Measurements from ENCODE around the gene CCDC188. TPM values are rescaled to one million over a fixed set of nuclear protein-coding genes. Genes with fewer than 3 reads are reported as not detected.

The CCDC188 gene
- total and polyA plus RNA-seq, 2 of the 4 experiments (the other 2 are of a cell fraction), result 0.10 TPM; not detected in 1

DNA sequence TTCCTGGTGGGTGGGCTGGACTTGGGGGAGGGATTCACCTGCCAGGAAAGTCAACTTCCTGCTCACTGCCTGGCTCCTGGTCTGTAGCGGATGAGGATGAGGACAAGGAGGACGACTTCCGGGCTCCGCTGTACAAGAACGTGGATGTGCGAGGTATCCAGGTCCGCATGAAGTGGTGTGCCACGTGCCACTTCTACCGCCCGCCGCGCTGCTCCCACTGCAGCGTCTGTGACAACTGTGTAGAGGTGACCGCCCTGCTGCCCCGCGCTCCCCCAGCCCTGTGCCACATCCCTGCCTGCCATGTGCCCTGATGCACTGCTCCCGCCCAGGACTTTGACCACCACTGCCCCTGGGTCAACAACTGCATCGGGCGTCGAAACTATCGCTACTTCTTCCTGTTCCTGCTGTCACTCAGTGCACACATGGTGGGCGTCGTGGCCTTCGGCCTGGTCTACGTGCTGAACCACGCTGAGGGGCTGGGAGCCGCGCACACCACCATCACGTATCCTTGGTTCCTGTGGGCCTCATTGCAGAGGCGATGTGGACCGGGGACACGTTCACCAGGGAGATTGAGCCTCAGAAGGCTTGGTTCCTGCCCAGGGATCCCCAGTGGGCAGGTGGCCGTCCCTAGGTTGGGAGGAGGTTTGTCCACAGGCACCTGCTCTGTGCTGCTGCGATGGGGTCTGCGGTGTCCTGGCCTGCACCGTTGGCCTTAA is 11.3 kb downstream of the CCDC188 start:
- Histone ChIP-seq H3K4me3 (ENCODE audit: insufficient read depth, low read depth, low read length) (no peak overlapping the region), H4K91ac (ENCODE audit: insufficient read depth, low read depth, low read length) (no peak overlapping the region), H3K4me1 (ENCODE audit: control insufficient read depth, insufficient read depth, low read length) (peaks cover 22% of the 10 kb centered on the region), H3K18ac (ENCODE audit: low read depth, low read length) (no peak overlapping the region), H3K56ac (ENCODE audit: extremely low read depth, insufficient read depth, low read length) (no peak overlapping the region), H3K9me3 (ENCODE audit: control insufficient read depth, insufficient read depth, low read length) (no peaks in the 10 kb centered on the region), H4K5ac (ENCODE audit: low read depth, low read length) (no peak overlapping the region), H3K4ac (ENCODE audit: low read depth, low read length) (no peak overlapping the region), H2BK120ac (ENCODE audit: low read depth, low read length) (no peak overlapping the region), H2AK9ac (replicated peaks; ENCODE audit: low read depth, low read length, poor library complexity) (no peak overlapping the region), H2BK20ac (ENCODE audit: low read depth, low read length) (no peak overlapping the region), H4K20me1 (ENCODE audit: insufficient read depth, low read length) (peaks cover 65% of the 10 kb centered on the region), H2BK15ac (ENCODE audit: low read depth, low read length) (no peak overlapping the region), H3K27me3 (ENCODE audit: control insufficient read depth, insufficient read depth, low read length) (no peaks in the 10 kb centered on the region), H3K23ac (ENCODE audit: low read depth, low read length) (no peak overlapping the region), H3K79me1 (ENCODE audit: low read depth in 1 of 2, low read length in 2 of 2) (peaks cover 20 to 79% of the 10 kb centered on the region in 2 experiments), H3K9ac (ENCODE audit: low read depth, low read length) (no peak overlapping the region), H3K36me3 (ENCODE audit: control insufficient read depth, insufficient read depth, low read length) (peaks cover 14% of the 10 kb centered on the region), H3K4me2 (ENCODE audit: low read depth, low read length) (no peak overlapping the region), H2BK5ac (ENCODE audit: low read depth, low read length, poor library complexity, severe bottlenecking) (no peak overlapping the region), H4K8ac (ENCODE audit: low read depth in 2 of 2, low read length in 2 of 2) (no peak overlapping the region), H3K27ac (ENCODE audit: insufficient read depth, low read length) (no peak overlapping the region), H3K9me1 (ENCODE audit: insufficient read depth, low read length) (peaks cover 18% of the 10 kb centered on the region), H3K14ac (replicated peaks; ENCODE audit: low read depth, low read length) (no peak overlapping the region), H2AK5ac (ENCODE audit: low read depth, low read length) (no peak overlapping the region), H2AFZ (replicated peaks; ENCODE audit: low read length, poor library complexity) (no peak overlapping the region)
- BruUV-seq (replicated peaks), result no TSS peak
- dilution Hi-C loops (cut with HindIII; ENCODE audit: low sequenced_read_pairs, unreplicated experiment) (no loop called here), intact Hi-C loops (cut with micrococcal nuclease) (no loop called here), in situ Hi-C loops (cut with MboI; ENCODE audit: low sequenced_read_pairs) (no loop called here)
- no peak for DNase-seq
- 95% methylated on average over 24 of the region's 36 CpGs; no CpG with 5 or more reads in 1 of the 2 experiments for WGBS, 2 experiments (ENCODE audit: extremely low coverage in 2 of 2, insufficient read length in 1 of 2)
- ChIA-PET POLR2A (ENCODE audit: unreplicated experiment) (no interaction called here), CTCF (no interaction called here)
- ATAC-seq (ENCODE audit: low read depth), result no peak
- TF ChIP-seq FOS (IDR thresholded peaks at IDR 0.05; ENCODE audit: low read depth, low read length) (no peak), RFX5 (IDR thresholded peaks at IDR 0.05; ENCODE audit: low read depth, low read length) (no peak), MAZ (IDR thresholded peaks at IDR 0.05; ENCODE audit: borderline replicate concordance, low read depth, low read length) (no peak), MXI1 (IDR thresholded peaks at IDR 0.05; ENCODE audit: borderline replicate concordance, low read depth, low read length) (no peak), BHLHE40 (IDR thresholded peaks at IDR 0.05; ENCODE audit: low read depth, low read length) (no peak), POLR2A (IDR thresholded peaks at IDR 0.05; ENCODE audit: low read depth, low read length) (no peak), RCOR1 (IDR thresholded peaks at IDR 0.05; ENCODE audit: insufficient replicate concordance, low read length) (no peak), CEBPB (IDR thresholded peaks at IDR 0.05; ENCODE audit: low read depth, low read length) (no peak), MAFK (IDR thresholded peaks at IDR 0.05; ENCODE audit: low read depth, low read length) (no peak)
